Type B pancreatic cell (in vitro differentiated cells): ENCODE data around the gene HEMK1. TPM values are rescaled to one million over a fixed set of nuclear protein-coding genes. Genes with fewer than 3 reads are reported as not detected.

Source experiments
- DNase-seq: peaks from one replicate; pipeline ENCODE4 v3.0.0; 2021; ENCODE audit warnings: mixed read lengths; ENCODE audit not compliant: unreplicated experiment; ENCODE audit errors: extremely low spot score
- H3K27ac Mint-ChIP-seq: 2 replicates; pipeline ENCODE4 v1.8.0; 2021; ENCODE audit warnings: mild to moderate bottlenecking, mixed read lengths
- H3K27me3 Mint-ChIP-seq: 2 replicates; pipeline ENCODE4 v1.8.0; 2021; ENCODE audit warnings: mixed read lengths
- H3K36me3 Mint-ChIP-seq: 2 replicates; pipeline ENCODE4 v1.8.0; 2021; ENCODE audit warnings: mixed read lengths
- H3K4me1 Mint-ChIP-seq: one replicate; pipeline ENCODE4 v1.8.0; 2021; ENCODE audit warnings: mixed read lengths; ENCODE audit not compliant: unreplicated experiment
- H3K4me3 Mint-ChIP-seq: 2 replicates; pipeline ENCODE4 v1.8.0; 2021; ENCODE audit warnings: mild to moderate bottlenecking, mixed read lengths
- H3K9me3 Mint-ChIP-seq: 2 replicates; pipeline ENCODE4 v1.8.0; 2021; ENCODE audit warnings: mixed read lengths
- CTCF ChIP-seq: fragments of 200-600 bp; sonication (generic); conservative IDR thresholded peaks from 2 replicates; pipeline ENCODE4 v1.5.0; 2021; ENCODE audit warnings: antibody characterized with exemption, mild to moderate bottlenecking
- long read RNA-seq: library from polyadenylated mRNA; unstranded; transcript quantifications from one replicate; pipeline ENCODE4 v2.0.0, GENCODE V29; 2020
- total RNA-seq: library from RNA; stranded (reverse); gene quantifications from 2 replicates; pipeline ENCODE4 v1.2.1, GENCODE V29; 2021; ENCODE audit warnings: low replicate concordance

Gene HEMK1
- 20.2 and 29.9 TPM in 2 replicates for total RNA-seq
- long read RNA-seq, full-length matches to known transcripts, result 8 of 23 reads
- long read RNA-seq, partial matches to known transcripts, result 5 of 23 reads
- long read RNA-seq, other reads (novel, unspliced or antisense), result 10 of 23 reads

- no peaks in the 10 kb centered on the region for H3K36me3 Mint-ChIP-seq
- H3K4me3 Mint-ChIP-seq, result peak within 1 kb of the TSS; percentile 98
- no peaks in the 10 kb centered on the region for H3K9me3 Mint-ChIP-seq
- H3K27me3 Mint-ChIP-seq, result peaks cover 21% of the 10 kb centered on the region
- peaks cover 14% of the 10 kb centered on the region for H3K4me1 Mint-ChIP-seq
- TF ChIP-seq CTCF, result no peak
- peak within 1 kb of the TSS; percentile 91 for H3K27ac Mint-ChIP-seq
- DNase-seq, result peak; percentile 94
Observed at GRCh38 chr3:50568947-50569749, at the start of gene HEMK1. TSS of gene HEMK1 (plus strand) at chr3:50569522. CDS start at chr3:50571105, 1,583 bp downstream.

GRCh38 chr3:50520849-50521248 is 48.5 kb upstream of the HEMK1 start:
- H3K27me3 Mint-ChIP-seq, result peaks cover 28% of the 10 kb centered on the region
- no peaks in the 10 kb centered on the region for H3K9me3 Mint-ChIP-seq
- no peak overlapping the region for H3K4me3 Mint-ChIP-seq
- TF ChIP-seq CTCF, result no peak
- no peak for DNase-seq
- peaks cover 61% of the 10 kb centered on the region for H3K4me1 Mint-ChIP-seq
- H3K27ac Mint-ChIP-seq, result no peak overlapping the region
- H3K36me3 Mint-ChIP-seq, result no peaks in the 10 kb centered on the region

- no peak for TF ChIP-seq CTCF
- no peak for DNase-seq
- Mint-ChIP-seq H3K9me3 (no peaks in the 10 kb centered on the region), H3K4me1 (peaks cover 55% of the 10 kb centered on the region), H3K27ac (peak overlapping the region; percentile 21), H3K4me3 (no peak overlapping the region), H3K36me3 (no peaks in the 10 kb centered on the region), H3K27me3 (peaks cover 28% of the 10 kb centered on the region)
Observed at GRCh38 chr3:50521572-50521971, 47.8 kb upstream of the HEMK1 start.

- Mint-ChIP-seq H3K36me3 (no peaks in the 10 kb centered on the region), H3K4me1 (peaks cover 38% of the 10 kb centered on the region), H3K27me3 (peaks cover 28% of the 10 kb centered on the region), H3K27ac (no peak overlapping the region), H3K4me3 (no peak overlapping the region), H3K9me3 (no peaks in the 10 kb centered on the region)
- TF ChIP-seq CTCF, result no peak
- no peak for DNase-seq
Observed at GRCh38 chr3:50523279-50523811, 46.0 kb upstream of the HEMK1 start.

GRCh38 chr3:50524746-50525145 is 44.6 kb upstream of the HEMK1 start:
- H3K27ac Mint-ChIP-seq, result no peak overlapping the region
- H3K9me3 Mint-ChIP-seq, result no peaks in the 10 kb centered on the region
- no peaks in the 10 kb centered on the region for H3K36me3 Mint-ChIP-seq
- DNase-seq, result no peak
- H3K4me3 Mint-ChIP-seq, result no peak overlapping the region
- no peak for TF ChIP-seq CTCF
- H3K4me1 Mint-ChIP-seq, result peaks cover 38% of the 10 kb centered on the region
- H3K27me3 Mint-ChIP-seq, result peaks cover 30% of the 10 kb centered on the region
